ENCODE measurements around the gene MYADML2. TPM values are rescaled to one million over a fixed set of nuclear protein-coding genes. Genes with fewer than 3 reads are reported as not detected.
"Not testable (repeated sequence)": the region's sequence is repeated elsewhere in the genome, so short reads cannot be mapped to it uniquely, and the experiment has no call there.

The MYADML2 gene
- total RNA-seq, 1 donor from 2014 or later, result 1.3 TPM

GRCh38 chr17:81959362-81960129, 12.5 kb upstream of the MYADML2 start:
- DNase-seq (ENCODE audit: low read depth), result peak; percentile 60

GRCh38 chr17:81958633-81959342, 11.8 kb upstream of the MYADML2 start:
- no peak for DNase-seq (ENCODE audit: low read depth)

- no peak for DNase-seq (ENCODE audit: low read depth)
Measured at GRCh38 chr17:81957691-81958432, 10.8 kb upstream of the MYADML2 start.

- DNase-seq (ENCODE audit: low read depth), result no peak
Measured at GRCh38 chr17:81956607-81957589, 9.9 kb upstream of the MYADML2 start.

- DNase-seq (ENCODE audit: low read depth), result no peak
Measured at GRCh38 chr17:81955756-81956544, 8.9 kb upstream of the MYADML2 start.

- DNase-seq (ENCODE audit: low read depth), result no peak
Measured at GRCh38 chr17:81955058-81955681, 8.1 kb upstream of the MYADML2 start.

GRCh38 chr17:81954131-81955057, 7.4 kb upstream of the MYADML2 start:
- no peak for DNase-seq (ENCODE audit: low read depth)

GRCh38 chr17:81953443-81953842, 6.4 kb upstream of the MYADML2 start:
- DNase-seq (ENCODE audit: low read depth), result not testable (repeated sequence)

GRCh38 chr17:81952792-81953228, 5.8 kb upstream of the MYADML2 start:
- no peak for DNase-seq (ENCODE audit: low read depth)

- no peak for DNase-seq (ENCODE audit: low read depth)
Measured at GRCh38 chr17:81951785-81952684, 5.0 kb upstream of the MYADML2 start.

- no peak for DNase-seq (ENCODE audit: low read depth)
Measured at GRCh38 chr17:81950501-81950900, 3.5 kb upstream of the MYADML2 start.

- no peak for DNase-seq (ENCODE audit: low read depth)
Measured at GRCh38 chr17:81948635-81949378, 1.8 kb upstream of the MYADML2 start.

GRCh38 chr17:81944858-81945257, 2.2 kb downstream of the MYADML2 start:
- no peak for DNase-seq (ENCODE audit: low read depth)

GRCh38 chr17:81942167-81942553, 4.9 kb downstream of the MYADML2 start:
- no peak for DNase-seq (ENCODE audit: low read depth)

- peak; percentile 92 for DNase-seq (ENCODE audit: low read depth)
Measured at GRCh38 chr17:81941484-81942166, 5.4 kb downstream of the MYADML2 start.
